Central memory CD4-positive, alpha-beta T cell (primary cell): Measurements from ENCODE around the gene RASA3.

Source experiments
- DNase-seq: peaks from one replicate; pipeline ENCODE4 v3.0.0; 2022

The RASA3 gene

GRCh38 chr13:113945857-113946408, 186.5 kb downstream of the RASA3 start:
- DNase-seq: no peak

GRCh38 chr13:113943821-113944565, 188.4 kb downstream of the RASA3 start:
- no peak for DNase-seq

GRCh38 chr13:113942591-113943103, 189.8 kb downstream of the RASA3 start:
- DNase-seq: no peak

- DNase-seq: no peak
Observed at GRCh38 chr13:113941571-113942191, 190.7 kb downstream of the RASA3 start.

- no peak for DNase-seq
Observed at GRCh38 chr13:113939944-113940297, 192.5 kb downstream of the RASA3 start.

GRCh38 chr13:113939129-113939943, 193.1 kb downstream of the RASA3 start:
- no peak for DNase-seq

- no peak for DNase-seq
Observed at GRCh38 chr13:113938716-113939115, 193.7 kb downstream of the RASA3 start.

- no peak for DNase-seq
Observed at GRCh38 chr13:113938246-113938645, 194.2 kb downstream of the RASA3 start.

GRCh38 chr13:113937527-113938180, 194.8 kb downstream of the RASA3 start:
- no peak for DNase-seq

GRCh38 chr13:113937073-113937472, 195.3 kb downstream of the RASA3 start:
- no peak for DNase-seq

- DNase-seq: no peak
Observed at GRCh38 chr13:113936166-113936965, 196.1 kb downstream of the RASA3 start.

- DNase-seq: no peak
Observed at GRCh38 chr13:113935001-113935844, 197.2 kb downstream of the RASA3 start.

- no peak for DNase-seq
Observed at GRCh38 chr13:113934576-113934975, 197.8 kb downstream of the RASA3 start.

- no peak for DNase-seq
Observed at GRCh38 chr13:113933901-113934300, 198.5 kb downstream of the RASA3 start.

- DNase-seq: no peak
Observed at GRCh38 chr13:113931841-113932459, 200.5 kb downstream of the RASA3 start.

GRCh38 chr13:113930671-113931637, 201.5 kb downstream of the RASA3 start:
- peak; percentile 56 for DNase-seq

GRCh38 chr13:113929628-113930615, 202.5 kb downstream of the RASA3 start:
- no peak for DNase-seq
